ENCODE results near the gene BTBD6.

- no peak for TF ChIP-seq EZH2 (IDR thresholded peaks at IDR 0.05; ENCODE audit: insufficient read depth, poor library complexity, severe bottlenecking)
- TF ChIP-seq EZH2phosphoT487 (IDR thresholded peaks at IDR 0.05; ENCODE audit: insufficient read depth, low read depth), result no peak
Measured at GRCh38 chr14:105215602-105216001, 32.7 kb upstream of the BTBD6 start.

Measured in GM23248 (cell line).